Activated CD4-positive, alpha-beta T cell treated with anti-CD3 and anti-CD28 coated beads, Interleukin-2, amount 50 U/mL, for 16 hours (primary cell): ENCODE results near the gene ADAMTS20.
A peak's percentile ranks its signal among the peaks of the same experiment; 100 is the strongest.

Source experiments
- DNase-seq: peaks from one replicate; pipeline ENCODE4 v3.0.0-alpha.2; 2020

The ADAMTS20 gene

GRCh38 chr12:43482311-43483085, 69.5 kb downstream of the ADAMTS20 start:
- DNase-seq, result no peak

GRCh38 chr12:43480591-43480990, 71.4 kb downstream of the ADAMTS20 start:
- DNase-seq, result no peak

GRCh38 chr12:43462741-43463140, 89.3 kb downstream of the ADAMTS20 start:
- DNase-seq, result no peak

GRCh38 chr12:43462080-43462479, 89.9 kb downstream of the ADAMTS20 start:
- no peak for DNase-seq

GRCh38 chr12:43459285-43459684, 92.7 kb downstream of the ADAMTS20 start:
- no peak for DNase-seq

GRCh38 chr12:43453761-43454160, 98.2 kb downstream of the ADAMTS20 start:
- DNase-seq, result no peak

- DNase-seq, result peak; percentile 52
Observed at GRCh38 chr12:43444940-43445564, 107.0 kb downstream of the ADAMTS20 start.

GRCh38 chr12:43436597-43436996, 115.4 kb downstream of the ADAMTS20 start:
- no peak for DNase-seq

GRCh38 chr12:43434614-43435013, 117.4 kb downstream of the ADAMTS20 start:
- no peak for DNase-seq

- DNase-seq, result no peak
Observed at GRCh38 chr12:43428088-43428600, 123.9 kb downstream of the ADAMTS20 start.

- DNase-seq, result no peak
Observed at GRCh38 chr12:43425361-43425760, 126.6 kb downstream of the ADAMTS20 start.

- DNase-seq, result no peak
Observed at GRCh38 chr12:43416981-43417380, 135.0 kb downstream of the ADAMTS20 start.

GRCh38 chr12:43407816-43408645, 144.0 kb downstream of the ADAMTS20 start:
- DNase-seq, result no peak

GRCh38 chr12:43406801-43407200, 145.2 kb downstream of the ADAMTS20 start:
- no peak for DNase-seq

- no peak for DNase-seq
Observed at GRCh38 chr12:43402436-43402835, 149.6 kb downstream of the ADAMTS20 start.

GRCh38 chr12:43401096-43401495, 150.9 kb downstream of the ADAMTS20 start:
- no peak for DNase-seq

- DNase-seq, result no peak
Observed at GRCh38 chr12:43396671-43397070, 155.3 kb downstream of the ADAMTS20 start.

- no peak for DNase-seq
Observed at GRCh38 chr12:43392116-43392515, 159.9 kb downstream of the ADAMTS20 start.

GRCh38 chr12:43381879-43382278, 170.1 kb downstream of the ADAMTS20 start:
- no peak for DNase-seq

GRCh38 chr12:43378448-43378847, 173.6 kb downstream of the ADAMTS20 start:
- DNase-seq, result no peak

- no peak for DNase-seq
Observed at GRCh38 chr12:43370263-43370662, 181.7 kb downstream of the ADAMTS20 start.

GRCh38 chr12:43362910-43363694, 188.9 kb downstream of the ADAMTS20 start:
- no peak for DNase-seq
